CD4-positive, alpha-beta T cell treated with Interleukin-17A for 1 hour (primary cell): ENCODE results near the gene PTX4.

ENCODE experiments used
- DNase-seq: peaks from one replicate; pipeline ENCODE4 v3.0.0-alpha.2; 2020

PTX4 gene

GRCh38 chr16:1499756-1500464 lies 11.2 kb upstream of the PTX4 start:
- no peak for DNase-seq

GRCh38 chr16:1498899-1499676 lies 10.3 kb upstream of the PTX4 start:
- DNase-seq: no peak

- no peak for DNase-seq
Observed at GRCh38 chr16:1497014-1497598, 8.4 kb upstream of the PTX4 start.

- no peak for DNase-seq
Observed at GRCh38 chr16:1496464-1496863, 7.7 kb upstream of the PTX4 start.

- DNase-seq: no peak
Observed at GRCh38 chr16:1495889-1496262, 7.1 kb upstream of the PTX4 start.

- DNase-seq: no peak
Observed at GRCh38 chr16:1495211-1495888, 6.6 kb upstream of the PTX4 start.

GRCh38 chr16:1494711-1495110 lies 6.0 kb upstream of the PTX4 start:
- no peak for DNase-seq

GRCh38 chr16:1494129-1494640 lies 5.4 kb upstream of the PTX4 start:
- no peak for DNase-seq

GRCh38 chr16:1493746-1494094 lies 5.0 kb upstream of the PTX4 start:
- no peak for DNase-seq

GRCh38 chr16:1492923-1493745 lies 4.4 kb upstream of the PTX4 start, which contains the start of gene TELO2:
TSS of gene TELO2 (plus strand) at chr16:1493360. CDS start at chr16:1494282, 922 bp downstream.
- DNase-seq: peak; percentile 89

GRCh38 chr16:1492082-1492922 lies 3.6 kb upstream of the PTX4 start:
- DNase-seq: no peak

GRCh38 chr16:1491327-1491726 lies 2.6 kb upstream of the PTX4 start:
- no peak for DNase-seq

- DNase-seq: no peak
Observed at GRCh38 chr16:1489077-1489476, 333 bp upstream of the PTX4 start.

- DNase-seq: no peak
Observed at GRCh38 chr16:1488054-1488601, 616 bp downstream of the PTX4 start.

- DNase-seq: no peak
Observed at GRCh38 chr16:1487395-1488053, 1.2 kb downstream of the PTX4 start.

- no peak for DNase-seq
Observed at GRCh38 chr16:1486551-1487390, 2.0 kb downstream of the PTX4 start.

GRCh38 chr16:1485847-1486496 lies 2.8 kb downstream of the PTX4 start:
- DNase-seq: no peak

- no peak for DNase-seq
Observed at GRCh38 chr16:1481906-1482835, 6.6 kb downstream of the PTX4 start.
